Liver (tissue), 3 donors: ENCODE measurements around the gene DRAXIN.

Experiments used
- EGR1 ChIP-seq, 2 donors: IDR thresholded peaks; 2 replicates each; pipeline ENCODE4 v1.6.1; 2016 to 2018; ENCODE audit warnings: antibody characterized with exemption in 2 of 2, low read depth in 2 of 2
- JUND ChIP-seq, 2 donors: IDR thresholded peaks; 2 replicates each; pipeline ENCODE4 v1.6.1; 2016; ENCODE audit warnings: antibody characterized with exemption in 2 of 2
- RAD21 ChIP-seq, 2 donors: IDR thresholded peaks; 2 replicates each; pipeline ENCODE4 v1.6.1; 2016; ENCODE audit warnings: antibody characterized with exemption in 2 of 2, mild to moderate bottlenecking in 2 of 2
- TAF1 ChIP-seq: conservative IDR thresholded peaks from 2 replicates; pipeline ENCODE4 v1.6.1; 2016; ENCODE audit warnings: antibody characterized with exemption, mild to moderate bottlenecking
- YY1 ChIP-seq: IDR thresholded peaks from 2 replicates; pipeline ENCODE4 v1.6.1; 2016; ENCODE audit warnings: antibody characterized with exemption, mild to moderate bottlenecking
- TF ChIP-seq, protein P1 (sequence below): IDR thresholded peaks from 2 replicates; pipeline ENCODE4 v1.6.1; 2016; ENCODE audit warnings: antibody characterized with exemption, mild to moderate bottlenecking
- TF ChIP-seq, protein P2 (sequence below): fragments of 150-350 bp; IDR thresholded peaks from 2 replicates; pipeline ENCODE4 v1.5.1; 2017; ENCODE audit warnings: improper control_type of control experiment, low read depth, low read length; ENCODE audit not compliant: missing input control
- TF ChIP-seq, protein P3 (sequence below): IDR thresholded peaks from 2 replicates; pipeline ENCODE4 v1.6.1; 2016; ENCODE audit warnings: antibody characterized with exemption
- TF ChIP-seq, protein P4 (sequence below): IDR thresholded peaks from 2 replicates; pipeline ENCODE4 v1.6.1; 2016; ENCODE audit warnings: antibody characterized with exemption
- donor health status: healthy.
- donor health status: healthy.

DNA sequence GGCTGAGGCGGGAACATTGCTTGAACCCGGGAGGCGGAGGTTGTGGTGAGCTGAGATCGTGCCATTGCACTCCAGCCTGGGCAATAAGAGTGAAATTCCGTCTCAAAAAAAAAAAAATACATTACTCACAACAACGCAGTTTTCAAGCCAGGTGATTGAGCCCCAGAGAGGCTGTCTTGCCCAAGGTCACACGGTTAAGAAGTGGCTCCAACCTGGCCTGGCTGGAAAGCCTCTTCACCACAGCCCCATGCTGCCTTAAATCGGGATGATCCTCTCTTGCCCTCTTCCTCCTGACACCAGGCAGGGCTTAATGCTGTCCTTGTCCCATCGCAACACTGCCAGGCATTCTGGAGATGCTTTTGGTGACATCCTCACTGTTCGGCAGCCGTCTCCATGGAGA lies 21.6 kb downstream of the DRAXIN start:
- TF ChIP-seq, protein P1, sequence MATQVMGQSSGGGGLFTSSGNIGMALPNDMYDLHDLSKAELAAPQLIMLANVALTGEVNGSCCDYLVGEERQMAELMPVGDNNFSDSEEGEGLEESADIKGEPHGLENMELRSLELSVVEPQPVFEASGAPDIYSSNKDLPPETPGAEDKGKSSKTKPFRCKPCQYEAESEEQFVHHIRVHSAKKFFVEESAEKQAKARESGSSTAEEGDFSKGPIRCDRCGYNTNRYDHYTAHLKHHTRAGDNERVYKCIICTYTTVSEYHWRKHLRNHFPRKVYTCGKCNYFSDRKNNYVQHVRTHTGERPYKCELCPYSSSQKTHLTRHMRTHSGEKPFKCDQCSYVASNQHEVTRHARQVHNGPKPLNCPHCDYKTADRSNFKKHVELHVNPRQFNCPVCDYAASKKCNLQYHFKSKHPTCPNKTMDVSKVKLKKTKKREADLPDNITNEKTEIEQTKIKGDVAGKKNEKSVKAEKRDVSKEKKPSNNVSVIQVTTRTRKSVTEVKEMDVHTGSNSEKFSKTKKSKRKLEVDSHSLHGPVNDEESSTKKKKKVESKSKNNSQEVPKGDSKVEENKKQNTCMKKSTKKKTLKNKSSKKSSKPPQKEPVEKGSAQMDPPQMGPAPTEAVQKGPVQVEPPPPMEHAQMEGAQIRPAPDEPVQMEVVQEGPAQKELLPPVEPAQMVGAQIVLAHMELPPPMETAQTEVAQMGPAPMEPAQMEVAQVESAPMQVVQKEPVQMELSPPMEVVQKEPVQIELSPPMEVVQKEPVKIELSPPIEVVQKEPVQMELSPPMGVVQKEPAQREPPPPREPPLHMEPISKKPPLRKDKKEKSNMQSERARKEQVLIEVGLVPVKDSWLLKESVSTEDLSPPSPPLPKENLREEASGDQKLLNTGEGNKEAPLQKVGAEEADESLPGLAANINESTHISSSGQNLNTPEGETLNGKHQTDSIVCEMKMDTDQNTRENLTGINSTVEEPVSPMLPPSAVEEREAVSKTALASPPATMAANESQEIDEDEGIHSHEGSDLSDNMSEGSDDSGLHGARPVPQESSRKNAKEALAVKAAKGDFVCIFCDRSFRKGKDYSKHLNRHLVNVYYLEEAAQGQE: no peak
- TF ChIP-seq, protein P2, sequence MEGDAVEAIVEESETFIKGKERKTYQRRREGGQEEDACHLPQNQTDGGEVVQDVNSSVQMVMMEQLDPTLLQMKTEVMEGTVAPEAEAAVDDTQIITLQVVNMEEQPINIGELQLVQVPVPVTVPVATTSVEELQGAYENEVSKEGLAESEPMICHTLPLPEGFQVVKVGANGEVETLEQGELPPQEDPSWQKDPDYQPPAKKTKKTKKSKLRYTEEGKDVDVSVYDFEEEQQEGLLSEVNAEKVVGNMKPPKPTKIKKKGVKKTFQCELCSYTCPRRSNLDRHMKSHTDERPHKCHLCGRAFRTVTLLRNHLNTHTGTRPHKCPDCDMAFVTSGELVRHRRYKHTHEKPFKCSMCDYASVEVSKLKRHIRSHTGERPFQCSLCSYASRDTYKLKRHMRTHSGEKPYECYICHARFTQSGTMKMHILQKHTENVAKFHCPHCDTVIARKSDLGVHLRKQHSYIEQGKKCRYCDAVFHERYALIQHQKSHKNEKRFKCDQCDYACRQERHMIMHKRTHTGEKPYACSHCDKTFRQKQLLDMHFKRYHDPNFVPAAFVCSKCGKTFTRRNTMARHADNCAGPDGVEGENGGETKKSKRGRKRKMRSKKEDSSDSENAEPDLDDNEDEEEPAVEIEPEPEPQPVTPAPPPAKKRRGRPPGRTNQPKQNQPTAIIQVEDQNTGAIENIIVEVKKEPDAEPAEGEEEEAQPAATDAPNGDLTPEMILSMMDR: no peak
- TF ChIP-seq RAD21 (IDR thresholded peaks at IDR 0.05): no peak
- TF ChIP-seq JUND (IDR thresholded peaks at IDR 0.05): no peak
- no peak for TF ChIP-seq YY1
- TF ChIP-seq, protein P3, sequence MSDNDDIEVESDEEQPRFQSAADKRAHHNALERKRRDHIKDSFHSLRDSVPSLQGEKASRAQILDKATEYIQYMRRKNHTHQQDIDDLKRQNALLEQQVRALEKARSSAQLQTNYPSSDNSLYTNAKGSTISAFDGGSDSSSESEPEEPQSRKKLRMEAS: no peak
- no peak for TF ChIP-seq TAF1
- TF ChIP-seq, protein P4, sequence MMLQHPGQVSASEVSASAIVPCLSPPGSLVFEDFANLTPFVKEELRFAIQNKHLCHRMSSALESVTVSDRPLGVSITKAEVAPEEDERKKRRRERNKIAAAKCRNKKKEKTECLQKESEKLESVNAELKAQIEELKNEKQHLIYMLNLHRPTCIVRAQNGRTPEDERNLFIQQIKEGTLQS: no peak
- no peak for TF ChIP-seq EGR1 (IDR thresholded peaks at IDR 0.05; ENCODE audit: low read depth in 2 of 2)
